Occipital lobe (tissue), 2 donors: ENCODE results near the gene RUNX2. TPM values are rescaled to one million over a fixed set of nuclear protein-coding genes. Genes with fewer than 3 reads are reported as not detected.
"Not testable (repeated sequence)": the region's sequence is repeated elsewhere in the genome, so short reads cannot be mapped to it uniquely, and the experiment has no call there.

Source experiments
- DNase-seq: peaks from one replicate; lab custom pipeline; 2025; lab: John Stamatoyannopoulos, UW
- total RNA-seq: library from RNA; depleted of rRNA; stranded (reverse); fragments of >200 nt; gene quantifications from one replicate; pipeline ENCODE4 v1.2.3, GENCODE V29; 2014

RUNX2 gene
- total RNA-seq, 1 donor from 2014 or later: 0.16 TPM

GRCh38 chr6:45455408-45455807 lies 127.3 kb downstream of the RUNX2 start:
- DNase-seq: no peak

DNA sequence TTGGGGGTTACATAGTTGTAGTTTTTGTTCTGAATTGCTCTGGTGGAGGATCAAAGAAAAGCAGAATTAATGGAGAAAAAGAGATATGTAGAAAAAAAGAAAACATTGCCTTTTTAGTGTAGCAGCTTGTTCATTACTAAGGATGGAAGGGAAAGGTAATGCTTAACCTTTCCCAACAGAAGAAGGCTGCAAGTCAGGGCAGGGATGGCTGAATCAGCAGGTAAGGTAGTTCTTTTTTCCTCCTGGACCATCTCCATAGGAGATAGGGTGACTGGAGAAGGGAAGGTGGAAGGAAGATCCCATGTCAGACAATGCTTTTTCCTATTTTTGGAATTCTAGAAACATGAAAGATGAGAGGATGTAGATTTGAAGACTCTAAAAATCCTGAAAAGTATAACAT lies 129.0 kb downstream of the RUNX2 start:
- DNase-seq: no peak

GRCh38 chr6:45458672-45459071 lies 130.5 kb downstream of the RUNX2 start:
- no peak for DNase-seq

DNA sequence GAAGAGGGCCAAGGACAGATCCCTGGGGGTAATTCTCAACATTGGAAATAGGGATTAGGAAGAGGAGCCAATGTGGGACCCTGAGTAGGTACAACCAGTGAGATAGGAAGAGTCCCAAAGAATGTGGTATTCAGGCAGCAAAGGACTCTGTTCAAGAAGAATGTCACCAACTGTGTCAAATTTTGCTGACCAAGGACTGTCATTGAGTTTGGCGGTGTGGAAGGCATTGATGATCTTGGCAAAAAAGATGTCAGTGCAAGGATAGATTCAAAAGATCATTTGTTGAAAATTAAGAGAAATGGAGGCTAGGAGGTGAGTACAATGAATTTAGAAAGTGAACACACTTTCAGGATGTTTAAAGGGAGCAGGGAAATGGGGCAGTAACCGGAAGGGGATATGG lies 132.0 kb downstream of the RUNX2 start:
- no peak for DNase-seq

DNA sequence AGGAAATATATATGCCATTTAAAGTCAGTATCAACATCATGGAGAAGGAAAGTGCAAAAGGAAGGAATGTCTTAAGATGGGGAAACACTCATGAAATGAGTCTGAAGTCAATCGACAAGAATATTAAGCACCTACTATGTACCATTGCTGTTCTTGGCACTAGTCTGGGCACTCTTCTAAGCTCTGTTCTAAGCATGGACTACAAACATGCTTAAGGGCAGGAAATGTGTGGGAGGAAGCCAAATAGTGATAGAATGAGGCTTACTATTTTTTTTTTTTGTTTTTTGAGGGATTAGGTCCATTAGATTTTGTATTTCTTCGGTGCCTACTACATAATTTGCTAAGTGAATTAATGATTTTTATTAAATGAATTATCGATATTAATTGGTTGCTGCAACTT lies 133.4 kb downstream of the RUNX2 start:
- no peak for DNase-seq

DNA sequence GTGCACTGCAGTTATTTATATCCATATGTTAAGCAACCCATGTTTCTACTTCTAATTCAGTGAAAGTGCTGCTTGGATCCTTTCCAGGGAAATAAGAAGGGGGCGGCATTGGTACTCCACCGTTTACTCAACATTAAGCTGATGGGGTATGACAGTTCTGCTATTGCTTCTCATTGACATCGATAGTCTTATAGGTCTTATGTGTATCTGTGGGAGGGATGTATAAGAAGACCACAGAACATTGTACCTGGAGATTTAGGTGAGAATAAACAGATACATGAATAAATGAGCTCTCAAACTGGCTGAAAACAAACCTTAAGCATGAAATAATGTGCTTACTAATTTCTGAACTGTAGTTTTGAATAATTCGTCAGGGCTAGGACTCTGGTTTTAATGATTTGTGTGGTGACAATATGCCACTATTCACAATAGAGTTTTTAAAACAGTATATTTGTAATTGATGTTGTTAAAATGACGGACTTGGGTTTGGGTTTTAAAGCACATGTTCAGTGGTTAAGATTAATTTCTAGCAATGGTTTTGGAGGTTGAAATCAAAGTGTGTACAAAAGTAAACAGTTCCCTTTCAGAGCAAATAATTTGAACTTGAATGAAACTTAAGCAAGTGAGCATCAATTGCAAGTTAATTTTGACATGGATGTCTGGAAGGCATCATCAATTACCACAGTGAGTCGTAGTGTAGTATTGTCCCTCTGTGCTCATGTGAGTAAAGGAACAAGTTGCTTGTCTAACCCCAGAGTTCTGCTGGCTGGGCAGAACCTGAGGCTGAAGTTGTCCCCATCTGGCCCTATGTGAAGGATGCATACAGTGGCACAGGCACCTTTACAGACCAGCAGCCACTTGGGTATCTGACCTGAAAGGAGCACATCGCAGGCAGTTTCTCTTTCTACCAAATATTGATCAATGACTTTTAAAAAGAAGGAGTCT lies 134.3 kb downstream of the RUNX2 start:
- no peak for DNase-seq

GRCh38 chr6:45464685-45465084 lies 136.6 kb downstream of the RUNX2 start:
- DNase-seq: no peak

DNA sequence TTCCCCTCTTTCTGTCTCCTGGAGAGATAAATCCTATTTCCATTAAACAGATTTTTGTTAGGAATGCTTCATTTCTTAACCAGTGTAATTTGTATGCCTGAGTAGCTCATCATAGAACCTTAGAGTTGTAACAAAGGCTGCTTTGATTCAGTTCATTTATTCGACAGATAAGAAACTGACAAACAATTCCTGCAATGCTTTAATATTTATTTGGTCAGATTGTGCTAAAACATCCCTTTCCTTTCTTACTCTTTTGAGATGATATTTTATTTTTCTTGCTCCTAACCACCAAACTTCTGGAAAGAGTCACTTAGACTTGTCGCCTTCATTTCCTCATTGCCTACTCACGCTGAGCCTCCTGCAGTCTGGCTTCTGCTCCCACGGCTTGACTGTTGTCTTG lies 138.6 kb downstream of the RUNX2 start:
- DNase-seq: no peak

DNA sequence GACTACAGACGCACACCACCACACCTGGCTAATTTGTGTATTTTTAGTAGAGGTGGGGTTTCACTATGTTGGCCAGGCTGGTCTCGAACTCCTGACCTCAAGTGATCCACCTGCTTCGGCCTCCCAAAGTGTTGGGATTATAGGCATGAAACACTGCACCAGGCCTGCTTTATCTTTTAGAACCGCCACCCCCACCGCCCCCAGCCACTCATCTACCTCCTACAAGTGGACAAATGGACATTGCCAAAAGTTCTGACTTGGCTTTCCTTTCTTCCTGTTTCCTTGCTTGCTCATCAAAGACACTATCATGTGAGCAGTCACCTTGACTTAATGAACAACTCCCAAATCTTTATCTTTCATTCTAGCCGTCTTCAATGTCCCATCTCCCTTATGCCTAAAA lies 139.3 kb downstream of the RUNX2 start:
- DNase-seq: not testable (repeated sequence)

DNA sequence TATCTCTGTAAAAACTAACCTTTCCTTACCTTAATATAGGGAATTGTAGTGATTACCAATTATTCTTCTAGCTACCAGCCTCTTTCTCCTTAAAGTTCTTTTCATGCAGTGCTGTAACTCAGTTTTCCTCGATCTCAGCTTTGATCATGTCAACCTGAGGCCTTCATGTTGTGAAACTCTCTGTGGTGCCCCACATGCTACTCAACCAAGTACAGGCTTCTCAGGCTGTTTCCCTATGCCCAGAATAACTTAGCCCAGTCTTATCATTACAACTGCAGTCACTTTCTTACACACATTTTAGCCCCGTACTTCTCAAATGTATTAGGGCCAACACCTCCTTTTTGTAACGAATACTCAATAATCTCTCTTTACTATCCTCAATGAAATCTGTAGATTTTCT lies 139.7 kb downstream of the RUNX2 start:
- no peak for DNase-seq

DNA sequence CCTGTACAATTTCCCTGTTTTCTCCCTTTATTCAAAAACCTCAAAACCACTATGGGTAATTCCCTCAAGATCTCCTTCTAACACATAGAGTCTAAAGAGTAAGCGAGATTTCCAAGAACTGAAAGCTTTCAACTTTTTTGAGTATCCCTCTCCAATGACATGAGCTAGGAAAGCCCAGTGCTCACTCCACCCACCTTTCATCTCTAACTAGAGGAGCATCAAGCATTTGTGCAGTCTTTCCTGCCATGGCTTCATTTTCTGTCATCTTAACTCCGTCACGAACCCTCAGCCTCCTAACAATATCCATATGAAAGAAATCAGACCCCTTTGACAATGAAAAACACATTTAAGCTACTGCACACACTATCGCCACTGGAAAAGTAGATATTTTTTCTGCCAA lies 141.5 kb downstream of the RUNX2 start:
- no peak for DNase-seq

GRCh38 chr6:45470131-45470738 lies 142.1 kb downstream of the RUNX2 start:
- DNase-seq: no peak

GRCh38 chr6:45472382-45472781 lies 144.3 kb downstream of the RUNX2 start:
- no peak for DNase-seq

DNA sequence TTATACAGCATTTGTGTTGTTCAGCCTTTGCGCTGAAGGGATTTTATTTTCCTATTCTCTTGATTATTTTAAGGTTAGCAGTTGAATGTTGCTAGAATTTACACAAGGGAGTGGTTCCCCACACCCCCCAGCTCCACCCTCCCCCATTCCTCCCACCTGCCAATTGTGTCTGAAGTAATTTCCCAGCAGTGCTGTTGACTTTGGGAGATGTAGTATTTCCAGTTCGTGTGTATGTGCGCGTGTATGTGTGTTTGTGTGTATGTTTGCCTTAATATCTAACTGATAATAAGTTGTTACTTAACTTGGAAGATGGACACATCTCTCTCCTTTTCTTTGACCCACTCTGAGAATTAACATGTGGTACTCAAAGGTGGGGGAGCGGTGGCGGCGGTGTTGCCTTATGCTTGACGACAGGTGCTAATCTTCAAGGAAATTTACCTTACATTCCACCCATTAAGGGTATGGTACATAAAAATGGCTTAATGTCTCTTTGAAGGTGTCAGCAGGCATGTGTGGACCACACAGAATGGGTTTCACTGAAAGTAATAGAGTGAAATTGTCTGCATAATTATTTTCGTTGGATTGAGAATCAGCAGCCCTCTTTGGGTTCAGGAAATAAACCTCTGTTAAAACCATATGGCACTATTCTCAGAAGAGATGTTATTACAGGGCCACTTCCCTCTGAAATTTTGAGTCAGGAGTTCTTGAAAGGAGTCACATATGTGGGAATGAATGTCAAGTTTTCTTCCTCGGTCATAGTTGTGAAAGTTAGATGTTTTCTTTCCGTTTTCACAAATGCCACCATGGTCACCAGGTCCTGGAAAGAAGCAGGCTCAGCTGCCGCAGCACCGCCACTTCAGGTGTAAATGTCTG lies 145.2 kb downstream of the RUNX2 start:
- no peak for DNase-seq

DNA sequence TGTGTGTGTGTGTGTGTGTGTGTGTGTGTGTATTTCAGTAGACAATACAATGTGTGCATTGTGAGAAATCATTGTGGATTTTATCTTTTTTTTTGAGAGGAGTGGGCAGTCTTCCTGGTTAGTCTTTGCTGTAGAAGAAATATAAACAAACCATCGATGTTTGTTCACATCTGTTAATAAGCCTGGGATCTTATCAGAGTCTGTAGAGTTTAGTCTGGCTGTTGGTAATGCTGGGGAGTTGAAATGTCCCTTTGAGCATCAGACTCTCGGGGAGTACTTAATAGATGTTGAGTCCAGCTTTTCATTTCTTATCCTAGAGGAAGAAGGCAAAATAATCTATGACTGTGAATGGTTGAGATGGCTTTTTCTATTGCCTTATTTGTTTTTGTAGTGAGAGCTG lies 146.2 kb downstream of the RUNX2 start:
- no peak for DNase-seq

DNA sequence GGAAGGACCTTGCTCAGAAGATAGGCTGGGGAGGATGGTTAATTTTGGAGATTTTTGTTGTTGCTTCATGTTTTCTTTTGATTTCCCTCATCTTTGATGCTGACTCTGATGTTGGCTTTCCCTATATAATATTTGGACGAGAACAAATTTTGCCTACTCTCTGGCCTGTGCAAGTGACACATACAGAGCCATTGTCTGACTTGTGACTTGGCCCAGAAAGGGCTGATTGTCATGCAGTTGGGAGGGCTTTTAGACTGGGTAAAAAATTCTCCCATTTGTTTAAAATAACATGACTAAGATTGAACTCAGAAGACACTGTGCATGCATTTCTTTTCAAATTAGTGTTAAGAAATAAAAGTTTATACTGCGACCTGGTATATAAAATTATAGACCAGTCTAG lies 148.2 kb downstream of the RUNX2 start:
- DNase-seq: no peak

GRCh38 chr6:45477278-45477677 lies 149.1 kb downstream of the RUNX2 start:
- DNase-seq: no peak

GRCh38 chr6:45477790-45478189 lies 149.7 kb downstream of the RUNX2 start:
- DNase-seq: no peak

- no peak for DNase-seq
These were observed 150.1 kb downstream of the RUNX2 start for GRCh38 chr6:45478240-45478639.

DNA sequence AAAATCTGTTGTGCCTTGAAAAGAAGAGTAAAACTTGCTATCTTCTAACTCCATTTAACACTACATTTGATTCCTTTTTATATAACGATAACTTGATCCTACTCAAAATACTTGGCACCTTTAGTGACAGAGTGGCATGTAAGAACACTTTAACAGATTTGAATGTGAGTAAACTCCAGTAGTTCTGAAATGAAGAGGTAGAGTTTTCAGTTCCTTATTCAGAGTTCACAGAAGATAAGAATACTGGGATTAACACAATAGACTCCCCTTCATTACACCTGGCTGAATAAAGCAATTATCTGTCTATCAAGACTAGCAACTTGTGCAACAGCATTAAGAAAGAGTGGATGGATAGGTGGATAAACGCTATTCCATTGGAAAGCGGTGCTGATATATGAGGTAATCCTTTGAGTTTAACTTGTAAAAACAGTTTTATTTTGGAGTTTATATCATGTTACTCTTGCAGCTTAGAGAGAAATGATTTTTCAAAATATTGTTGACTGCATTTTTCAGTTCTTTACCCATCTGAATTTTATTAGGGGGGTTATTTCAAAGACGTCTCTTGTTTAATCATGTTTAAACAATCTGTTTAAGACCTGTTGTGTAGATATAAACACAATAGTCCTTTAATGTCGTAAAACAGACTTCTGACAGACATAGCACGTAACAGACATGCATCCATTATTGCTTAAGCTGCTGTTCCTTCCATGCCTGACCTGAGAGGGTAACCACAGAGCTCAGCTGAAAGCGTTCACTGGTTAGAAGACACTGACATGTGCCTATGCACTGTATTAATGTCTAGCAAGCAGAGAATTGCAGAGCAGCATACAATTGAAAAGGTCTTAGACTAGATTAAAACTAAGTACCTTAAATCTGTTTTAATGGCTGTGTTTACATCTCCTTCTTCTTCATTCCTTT lies 152.0 kb downstream of the RUNX2 start:
- DNase-seq: no peak
